ENCODE results near the gene GTF3C5.

DNA sequence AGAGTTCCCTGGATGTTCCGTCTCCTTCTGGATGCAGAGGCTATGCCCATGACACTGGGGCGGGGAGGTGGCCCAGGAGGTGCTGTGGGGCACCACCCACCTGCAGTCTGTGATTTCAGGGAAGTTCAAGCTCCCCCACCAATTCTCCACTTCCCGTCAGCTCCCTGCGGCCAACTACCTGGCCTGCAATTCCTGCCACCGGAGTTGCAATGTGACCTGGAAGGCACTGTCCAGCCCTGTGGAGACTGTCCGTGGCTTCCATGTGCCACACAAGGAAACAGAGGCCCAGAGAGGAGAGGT lies 35.7 kb upstream of the GTF3C5 start:
- TF ChIP-seq GABPA (IDR thresholded peaks at IDR 0.05; ENCODE audit: low read depth): no peak
- TF ChIP-seq RXRA (IDR thresholded peaks at IDR 0.05; ENCODE audit: borderline replicate concordance, low read depth): no peak
- TF ChIP-seq, protein P1, sequence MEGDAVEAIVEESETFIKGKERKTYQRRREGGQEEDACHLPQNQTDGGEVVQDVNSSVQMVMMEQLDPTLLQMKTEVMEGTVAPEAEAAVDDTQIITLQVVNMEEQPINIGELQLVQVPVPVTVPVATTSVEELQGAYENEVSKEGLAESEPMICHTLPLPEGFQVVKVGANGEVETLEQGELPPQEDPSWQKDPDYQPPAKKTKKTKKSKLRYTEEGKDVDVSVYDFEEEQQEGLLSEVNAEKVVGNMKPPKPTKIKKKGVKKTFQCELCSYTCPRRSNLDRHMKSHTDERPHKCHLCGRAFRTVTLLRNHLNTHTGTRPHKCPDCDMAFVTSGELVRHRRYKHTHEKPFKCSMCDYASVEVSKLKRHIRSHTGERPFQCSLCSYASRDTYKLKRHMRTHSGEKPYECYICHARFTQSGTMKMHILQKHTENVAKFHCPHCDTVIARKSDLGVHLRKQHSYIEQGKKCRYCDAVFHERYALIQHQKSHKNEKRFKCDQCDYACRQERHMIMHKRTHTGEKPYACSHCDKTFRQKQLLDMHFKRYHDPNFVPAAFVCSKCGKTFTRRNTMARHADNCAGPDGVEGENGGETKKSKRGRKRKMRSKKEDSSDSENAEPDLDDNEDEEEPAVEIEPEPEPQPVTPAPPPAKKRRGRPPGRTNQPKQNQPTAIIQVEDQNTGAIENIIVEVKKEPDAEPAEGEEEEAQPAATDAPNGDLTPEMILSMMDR (IDR thresholded peaks at IDR 0.05): no peak
- TF ChIP-seq SIN3A (IDR thresholded peaks at IDR 0.05; ENCODE audit: borderline replicate concordance, low read depth, low read length): no peak
- TF ChIP-seq TEAD4 (IDR thresholded peaks at IDR 0.05; ENCODE audit: borderline replicate concordance, insufficient read depth): no peak
- no peak for TF ChIP-seq TCF12 (IDR thresholded peaks at IDR 0.05)
- TF ChIP-seq MXI1 (IDR thresholded peaks at IDR 0.05; ENCODE audit: low read depth, low read length): no peak
- no peak for TF ChIP-seq FOXM1 (IDR thresholded peaks at IDR 0.05; ENCODE audit: low read depth)
- no peak for TF ChIP-seq SMC3 (IDR thresholded peaks at IDR 0.05; ENCODE audit: low read depth, low read length)
- TF ChIP-seq, protein P2, sequence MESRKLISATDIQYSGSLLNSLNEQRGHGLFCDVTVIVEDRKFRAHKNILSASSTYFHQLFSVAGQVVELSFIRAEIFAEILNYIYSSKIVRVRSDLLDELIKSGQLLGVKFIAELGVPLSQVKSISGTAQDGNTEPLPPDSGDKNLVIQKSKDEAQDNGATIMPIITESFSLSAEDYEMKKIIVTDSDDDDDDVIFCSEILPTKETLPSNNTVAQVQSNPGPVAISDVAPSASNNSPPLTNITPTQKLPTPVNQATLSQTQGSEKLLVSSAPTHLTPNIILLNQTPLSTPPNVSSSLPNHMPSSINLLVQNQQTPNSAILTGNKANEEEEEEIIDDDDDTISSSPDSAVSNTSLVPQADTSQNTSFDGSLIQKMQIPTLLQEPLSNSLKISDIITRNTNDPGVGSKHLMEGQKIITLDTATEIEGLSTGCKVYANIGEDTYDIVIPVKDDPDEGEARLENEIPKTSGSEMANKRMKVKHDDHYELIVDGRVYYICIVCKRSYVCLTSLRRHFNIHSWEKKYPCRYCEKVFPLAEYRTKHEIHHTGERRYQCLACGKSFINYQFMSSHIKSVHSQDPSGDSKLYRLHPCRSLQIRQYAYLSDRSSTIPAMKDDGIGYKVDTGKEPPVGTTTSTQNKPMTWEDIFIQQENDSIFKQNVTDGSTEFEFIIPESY (IDR thresholded peaks at IDR 0.05; ENCODE audit: borderline replicate concordance, low read depth): no peak
- no peak for TF ChIP-seq CHD2 (IDR thresholded peaks at IDR 0.05; ENCODE audit: low read length, partially characterized antibody)
- no peak for TF ChIP-seq RFX5 (IDR thresholded peaks at IDR 0.05; ENCODE audit: low read length)

All from SK-N-SH (cell line).